Panc1 (cell line): ENCODE data around the gene NEK1. TPM values are rescaled to one million over a fixed set of nuclear protein-coding genes. Genes with fewer than 3 reads are reported as not detected.

Source experiments
- ATAC-seq: fragments of 200-7000 bp; cut with Tn5 transposase; 2 replicates; pipeline ENCODE4 v1.9.1; 2020; ENCODE audit warnings: mild to moderate bottlenecking, moderate library complexity
- BruUV-seq: library from RNA; stranded (reverse); fragments of 400-500 nt; replicated peaks from 2 replicates; lab custom pipeline; 2021; lab: Mats Ljungman, UMichigan
- CTCF ChIA-PET: fragments of 300-600 bp; sonication (Branson Sonifier 250); formaldehyde crosslinking; loops from one replicate; lab custom pipeline; 2022; ENCODE audit warnings: antibody characterized with exemption; lab: Charles Lee
- POLR2A ChIA-PET: fragments of 300-600 bp; sonication (Branson Sonifier 250); formaldehyde crosslinking; loops from one replicate; lab custom pipeline; 2022; ENCODE audit warnings: antibody characterized with exemption; lab: Charles Lee
- DNase-seq: peaks from one replicate; pipeline ENCODE4 v3.0.0-alpha.2; 2010; ENCODE audit warnings: low read depth, low spot score
- H3K27ac ChIP-seq: 2 replicates; pipeline ENCODE4 v1.5.1; 2011; ENCODE audit warnings: mild to moderate bottlenecking, low read length, inconsistent platforms
- H3K27me3 ChIP-seq: fragments of 200-500 bp; sonication (Bioruptor generic); 2 replicates; pipeline ENCODE4 v1.6.0; 2014; ENCODE audit warnings: low read length, inconsistent platforms; ENCODE audit not compliant: control insufficient read depth, insufficient read depth
- H3K36me3 ChIP-seq: fragments of 200-500 bp; sonication (Bioruptor generic); 2 replicates; pipeline ENCODE4 v1.5.1; 2014; ENCODE audit warnings: inconsistent platforms, mild to moderate bottlenecking, low read length, moderate library complexity; ENCODE audit not compliant: control insufficient read depth, insufficient read depth
- H3K4me1 ChIP-seq: 2 replicates; pipeline ENCODE4 v1.5.1; 2011; ENCODE audit warnings: inconsistent platforms, mild to moderate bottlenecking, low read length, moderate library complexity; ENCODE audit not compliant: control insufficient read depth, insufficient read depth
- H3K4me3 ChIP-seq, 2 experiments: 2 replicates each; pipeline ENCODE4 v1.5.1; 2011 to 2012; ENCODE audit warnings: low read depth in 2 of 2, low read length in 2 of 2, mild to moderate bottlenecking in 2 of 2, inconsistent platforms in 1 of 2, moderate library complexity in 1 of 2
- H3K9me3 ChIP-seq: fragments of 200-500 bp; sonication (Bioruptor generic); 2 replicates; pipeline ENCODE4 v1.5.1; 2014; ENCODE audit warnings: low read depth, mild to moderate bottlenecking, inconsistent platforms, low read length, moderate library complexity; ENCODE audit not compliant: control insufficient read depth, insufficient read depth
- POLR2AphosphoS5 ChIP-seq: IDR thresholded peaks from 2 replicates; pipeline ENCODE4 v1.6.1; 2012; ENCODE audit warnings: mild to moderate bottlenecking, low read depth, low read length, moderate library complexity
- SIN3A ChIP-seq: IDR thresholded peaks from 2 replicates; pipeline ENCODE4 v1.6.1; 2012; ENCODE audit warnings: low read depth, mild to moderate bottlenecking, low read length, moderate library complexity, borderline replicate concordance; ENCODE audit not compliant: insufficient read depth
- TCF7L2 ChIP-seq: IDR thresholded peaks from 2 replicates; pipeline ENCODE4 v1.6.1; 2011; ENCODE audit warnings: mild to moderate bottlenecking, low read depth, low read length, inconsistent platforms
- in situ Hi-C: cut with HindIII; loops from 2 replicates; pipeline ENCODE4 v1.10.0; 2016; ENCODE audit warnings: low sequenced_read_pairs, low pct_unique_long_range_greater_than_20kb
- intact Hi-C: fragments of 100-400 bp; cut with micrococcal nuclease; formaldehyde crosslinking; loops from one replicate; pipeline ENCODE4 v1.10.0; 2022; ENCODE audit not compliant: unreplicated experiment
- total RNA-seq: library from RNA; stranded (reverse); gene quantifications from one replicate; pipeline ENCODE4 v1.2.1, GENCODE V29; 2021; ENCODE audit not compliant: unreplicated experiment
- TF ChIP-seq, protein P1 (sequence below), 2 experiments: IDR thresholded peaks; 2 replicates each; pipeline ENCODE4 v1.6.1; 2011 to 2012; ENCODE audit warnings: low read depth in 2 of 2, control low read depth in 1 of 2, low read length in 1 of 2, mild to moderate bottlenecking in 1 of 2, moderate library complexity in 1 of 2; ENCODE audit not compliant: insufficient read depth in 1 of 2
- TF ChIP-seq, protein P2 (sequence below): fragments of 450-650 bp; IDR thresholded peaks from 2 replicates; pipeline ENCODE4 v1.5.1; 2017; ENCODE audit warnings: mild to moderate bottlenecking

Gene NEK1
- total RNA-seq, 1 experiment from 2014 or later: 9.2 TPM

DNA sequence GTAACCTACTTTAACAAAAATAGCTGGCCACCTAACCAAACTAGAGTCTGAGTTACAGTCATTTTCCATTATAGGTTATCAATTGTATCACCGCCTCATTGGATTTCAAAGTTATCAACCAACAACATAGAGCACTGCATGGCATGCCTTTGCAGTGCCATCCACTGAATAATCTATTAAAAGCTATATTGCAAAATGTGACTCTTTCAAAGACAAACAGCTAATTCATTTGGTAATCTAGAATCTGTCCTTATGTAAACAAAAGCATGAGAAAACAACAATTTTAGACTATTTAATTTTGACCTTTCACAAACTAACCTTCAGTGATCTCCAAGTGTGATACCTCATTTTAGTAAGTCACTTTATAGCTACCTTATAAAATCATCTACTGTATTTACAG lies 197.5 kb downstream of the NEK1 start:
- ChIA-PET CTCF (interaction anchor here (0.6 kb wide), 1 partner anchor 367 kb away, joined by 3 read pairs; no protein-coding TSS in a partner anchor), POLR2A (no interaction called here)
- in situ Hi-C loops: no loop called here
- TF ChIP-seq, protein P1, sequence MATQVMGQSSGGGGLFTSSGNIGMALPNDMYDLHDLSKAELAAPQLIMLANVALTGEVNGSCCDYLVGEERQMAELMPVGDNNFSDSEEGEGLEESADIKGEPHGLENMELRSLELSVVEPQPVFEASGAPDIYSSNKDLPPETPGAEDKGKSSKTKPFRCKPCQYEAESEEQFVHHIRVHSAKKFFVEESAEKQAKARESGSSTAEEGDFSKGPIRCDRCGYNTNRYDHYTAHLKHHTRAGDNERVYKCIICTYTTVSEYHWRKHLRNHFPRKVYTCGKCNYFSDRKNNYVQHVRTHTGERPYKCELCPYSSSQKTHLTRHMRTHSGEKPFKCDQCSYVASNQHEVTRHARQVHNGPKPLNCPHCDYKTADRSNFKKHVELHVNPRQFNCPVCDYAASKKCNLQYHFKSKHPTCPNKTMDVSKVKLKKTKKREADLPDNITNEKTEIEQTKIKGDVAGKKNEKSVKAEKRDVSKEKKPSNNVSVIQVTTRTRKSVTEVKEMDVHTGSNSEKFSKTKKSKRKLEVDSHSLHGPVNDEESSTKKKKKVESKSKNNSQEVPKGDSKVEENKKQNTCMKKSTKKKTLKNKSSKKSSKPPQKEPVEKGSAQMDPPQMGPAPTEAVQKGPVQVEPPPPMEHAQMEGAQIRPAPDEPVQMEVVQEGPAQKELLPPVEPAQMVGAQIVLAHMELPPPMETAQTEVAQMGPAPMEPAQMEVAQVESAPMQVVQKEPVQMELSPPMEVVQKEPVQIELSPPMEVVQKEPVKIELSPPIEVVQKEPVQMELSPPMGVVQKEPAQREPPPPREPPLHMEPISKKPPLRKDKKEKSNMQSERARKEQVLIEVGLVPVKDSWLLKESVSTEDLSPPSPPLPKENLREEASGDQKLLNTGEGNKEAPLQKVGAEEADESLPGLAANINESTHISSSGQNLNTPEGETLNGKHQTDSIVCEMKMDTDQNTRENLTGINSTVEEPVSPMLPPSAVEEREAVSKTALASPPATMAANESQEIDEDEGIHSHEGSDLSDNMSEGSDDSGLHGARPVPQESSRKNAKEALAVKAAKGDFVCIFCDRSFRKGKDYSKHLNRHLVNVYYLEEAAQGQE (IDR thresholded peaks at IDR 0.05; ENCODE audit: insufficient read depth in 1 of 2, low read depth in 2 of 2, low read length in 1 of 2): no peak
- TF ChIP-seq POLR2AphosphoS5 (no peak), SIN3A (no peak), TCF7L2 (no peak)
- TF ChIP-seq, protein P2, sequence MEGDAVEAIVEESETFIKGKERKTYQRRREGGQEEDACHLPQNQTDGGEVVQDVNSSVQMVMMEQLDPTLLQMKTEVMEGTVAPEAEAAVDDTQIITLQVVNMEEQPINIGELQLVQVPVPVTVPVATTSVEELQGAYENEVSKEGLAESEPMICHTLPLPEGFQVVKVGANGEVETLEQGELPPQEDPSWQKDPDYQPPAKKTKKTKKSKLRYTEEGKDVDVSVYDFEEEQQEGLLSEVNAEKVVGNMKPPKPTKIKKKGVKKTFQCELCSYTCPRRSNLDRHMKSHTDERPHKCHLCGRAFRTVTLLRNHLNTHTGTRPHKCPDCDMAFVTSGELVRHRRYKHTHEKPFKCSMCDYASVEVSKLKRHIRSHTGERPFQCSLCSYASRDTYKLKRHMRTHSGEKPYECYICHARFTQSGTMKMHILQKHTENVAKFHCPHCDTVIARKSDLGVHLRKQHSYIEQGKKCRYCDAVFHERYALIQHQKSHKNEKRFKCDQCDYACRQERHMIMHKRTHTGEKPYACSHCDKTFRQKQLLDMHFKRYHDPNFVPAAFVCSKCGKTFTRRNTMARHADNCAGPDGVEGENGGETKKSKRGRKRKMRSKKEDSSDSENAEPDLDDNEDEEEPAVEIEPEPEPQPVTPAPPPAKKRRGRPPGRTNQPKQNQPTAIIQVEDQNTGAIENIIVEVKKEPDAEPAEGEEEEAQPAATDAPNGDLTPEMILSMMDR: no peak
- no TSS peak for BruUV-seq
- no peak overlapping the region for H3K27ac ChIP-seq
- no peaks in the 10 kb centered on the region for H3K27me3 ChIP-seq
- H3K4me1 ChIP-seq: no peaks in the 10 kb centered on the region
- no peak for DNase-seq
- H3K4me3 ChIP-seq: no peak overlapping the region
- H3K9me3 ChIP-seq: no peaks in the 10 kb centered on the region
- no peak for ATAC-seq
- H3K36me3 ChIP-seq: no peaks in the 10 kb centered on the region
- intact Hi-C loops: no loop called here

DNA sequence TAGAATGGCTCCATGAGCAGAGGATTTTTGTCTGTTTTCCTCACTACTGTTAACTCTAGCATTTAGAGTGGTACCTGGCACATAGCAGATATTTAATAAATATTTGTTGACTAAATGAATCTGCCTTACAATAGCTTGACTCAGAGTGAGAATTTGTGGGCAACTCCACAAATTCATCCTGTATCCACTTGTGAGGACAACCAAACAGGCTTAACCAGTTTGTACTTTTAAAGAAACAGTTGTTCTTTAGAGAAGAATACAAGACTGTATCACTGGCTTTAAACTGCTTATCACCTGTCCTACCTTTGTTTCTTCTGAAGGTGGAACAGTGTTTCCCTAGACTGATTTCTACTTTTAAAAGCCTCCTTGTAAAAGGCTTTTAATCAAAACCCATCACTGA lies 200.3 kb downstream of the NEK1 start:
- TF ChIP-seq SIN3A: no peak
- TF ChIP-seq, protein P1 (IDR thresholded peaks at IDR 0.05; ENCODE audit: insufficient read depth in 1 of 2, low read depth in 2 of 2, low read length in 1 of 2): no peak
- H3K27ac ChIP-seq: no peak overlapping the region
- DNase-seq (no peak), ATAC-seq (no peak)
- ChIA-PET CTCF (no interaction called here), POLR2A (no interaction called here)
- H3K4me1 ChIP-seq: no peaks in the 10 kb centered on the region
- H3K27me3 ChIP-seq: no peaks in the 10 kb centered on the region
- H3K36me3 ChIP-seq: no peaks in the 10 kb centered on the region
- H3K9me3 ChIP-seq: no peaks in the 10 kb centered on the region
- intact Hi-C loops: no loop called here
- in situ Hi-C loops: no loop called here
- H3K4me3 ChIP-seq: no peak overlapping the region
- no TSS peak for BruUV-seq
